HG02870 (cell line): ENCODE data around the gene RBM20.
"Not testable (repeated sequence)": the region's sequence is repeated elsewhere in the genome, so short reads cannot be mapped to it uniquely, and the experiment has no call there.

Source experiments
- ATAC-seq: cut with Tn5 transposase; IDR thresholded peaks from one replicate; pipeline ENCODE4 v1.9.1; 2021; ENCODE audit warnings: mild to moderate bottlenecking, moderate library complexity; ENCODE audit not compliant: unreplicated experiment

The RBM20 gene

GRCh38 chr10:110625356-110625894 lies 18.7 kb upstream of the RBM20 start:
- ATAC-seq = no peak

GRCh38 chr10:110625951-110626855 lies 17.9 kb upstream of the RBM20 start:
- ATAC-seq = no peak

GRCh38 chr10:110628161-110628560 lies 16.0 kb upstream of the RBM20 start:
- ATAC-seq = no peak

- no peak for ATAC-seq
Observed at GRCh38 chr10:110629680-110630191, 14.4 kb upstream of the RBM20 start.

- ATAC-seq = no peak
Observed at GRCh38 chr10:110631934-110632333, 12.2 kb upstream of the RBM20 start.

- ATAC-seq = no peak
Observed at GRCh38 chr10:110632591-110633215, 11.4 kb upstream of the RBM20 start.

- ATAC-seq = no peak
Observed at GRCh38 chr10:110634527-110635209, 9.5 kb upstream of the RBM20 start.

GRCh38 chr10:110636572-110636931 lies 7.6 kb upstream of the RBM20 start:
- no peak for ATAC-seq

GRCh38 chr10:110636932-110637557 lies 7.1 kb upstream of the RBM20 start:
- no peak for ATAC-seq

- ATAC-seq = no peak
Observed at GRCh38 chr10:110637558-110638053, 6.5 kb upstream of the RBM20 start.

GRCh38 chr10:110638319-110638718 lies 5.8 kb upstream of the RBM20 start:
- no peak for ATAC-seq

GRCh38 chr10:110639046-110639445 lies 5.1 kb upstream of the RBM20 start:
- ATAC-seq = not testable (repeated sequence)

GRCh38 chr10:110639858-110640257 lies 4.3 kb upstream of the RBM20 start:
- ATAC-seq = not testable (repeated sequence)

- no peak for ATAC-seq
Observed at GRCh38 chr10:110641256-110641655, 2.9 kb upstream of the RBM20 start.

GRCh38 chr10:110642204-110643034 lies 1.7 kb upstream of the RBM20 start:
- ATAC-seq = no peak

- no peak for ATAC-seq
Observed at GRCh38 chr10:110643035-110643652, 992 bp upstream of the RBM20 start.

- no peak for ATAC-seq
Observed at GRCh38 chr10:110644598-110645462, 694 bp downstream of the RBM20 start.

- ATAC-seq = no peak
Observed at GRCh38 chr10:110646417-110647135, 2.4 kb downstream of the RBM20 start.
